OCI-LY7 (cell line): Measurements from ENCODE around the gene GYS2. TPM values are rescaled to one million over a fixed set of nuclear protein-coding genes. Genes with fewer than 3 reads are reported as not detected.

Experiments used
- BruUV-seq: library from RNA; stranded (reverse); fragments of 400-500 nt; replicated peaks from 2 replicates; lab custom pipeline; 2021; lab: Mats Ljungman, UMichigan
- CTCF ChIA-PET: fragments of 300-600 bp; sonication (Branson Sonifier 250); formaldehyde crosslinking; loops from one replicate; lab custom pipeline; 2022; ENCODE audit warnings: antibody characterized with exemption; ENCODE audit not compliant: unreplicated experiment; lab: Charles Lee
- POLR2A ChIA-PET: fragments of 300-600 bp; sonication (Branson Sonifier 250); formaldehyde crosslinking; loops from one replicate; lab custom pipeline; 2022; ENCODE audit warnings: antibody characterized with exemption; lab: Charles Lee
- DNase-seq: peaks from one replicate; pipeline ENCODE4 v3.0.0-alpha.2; 2015; ENCODE audit warnings: low spot score
- H2AFZ ChIP-seq: fragments of 200-600 bp; sonication (generic), shearing (Covaris generic); 2 replicates; pipeline ENCODE4 v1.6.1; 2014; ENCODE audit warnings: mild to moderate bottlenecking, antibody characterized with exemption, low read length, moderate library complexity
- H3K27ac ChIP-seq: fragments of 200-600 bp; sonication (generic); 2 replicates; pipeline ENCODE4 v1.5.1; 2014; ENCODE audit warnings: mixed run types, low read depth, mild to moderate bottlenecking, moderate library complexity, low read length, inconsistent platforms; ENCODE audit not compliant: poor library complexity, severe bottlenecking
- H3K36me3 ChIP-seq: fragments of 200-600 bp; sonication (generic); 2 replicates; pipeline ENCODE4 v1.6.1; 2014; ENCODE audit warnings: mild to moderate bottlenecking, antibody characterized with exemption, low read length, moderate library complexity, mixed read lengths; ENCODE audit not compliant: insufficient read depth
- H3K4me1 ChIP-seq: fragments of 200-600 bp; sonication (generic); 2 replicates; pipeline ENCODE4 v1.5.1; 2014; ENCODE audit warnings: mild to moderate bottlenecking, low read length; ENCODE audit not compliant: insufficient read depth, poor library complexity, severe bottlenecking
- H3K4me2 ChIP-seq: fragments of 200-600 bp; sonication (generic); 2 replicates; pipeline ENCODE4 v1.6.1; 2014; ENCODE audit warnings: mild to moderate bottlenecking, low read length
- H3K4me3 ChIP-seq: fragments of 200-600 bp; sonication (generic); 2 replicates; pipeline ENCODE4 v1.5.1; 2014; ENCODE audit warnings: mild to moderate bottlenecking, low read depth, low read length; ENCODE audit not compliant: poor library complexity, severe bottlenecking
- H3K79me2 ChIP-seq: fragments of 200-600 bp; sonication (generic); 2 replicates; pipeline ENCODE4 v1.6.1; 2016; ENCODE audit warnings: low read depth, mild to moderate bottlenecking, low read length, moderate library complexity, mixed read lengths; ENCODE audit not compliant: insufficient read depth
- H3K9me2 ChIP-seq: fragments of 200-600 bp; sonication (generic); 2 replicates; pipeline ENCODE4 v1.6.1; 2016; ENCODE audit warnings: mild to moderate bottlenecking, low read length, mixed read lengths; ENCODE audit not compliant: insufficient read depth
- H3K9me3 ChIP-seq: fragments of 200-600 bp; sonication (generic); 2 replicates; pipeline ENCODE4 v1.6.1; 2014; ENCODE audit warnings: mild to moderate bottlenecking, mixed run types, low read length, mixed read lengths
- H4K20me1 ChIP-seq: fragments of 200-600 bp; sonication (generic); 2 replicates; pipeline ENCODE4 v1.6.1; 2014; ENCODE audit warnings: mild to moderate bottlenecking, antibody characterized with exemption, low read length, moderate library complexity, mixed read lengths; ENCODE audit not compliant: insufficient read depth
- CTCF ChIP-seq: fragments of 200-600 bp; sonication (generic); conservative IDR thresholded peaks from 2 replicates; pipeline ENCODE4 v1.5.1; 2014; ENCODE audit warnings: mild to moderate bottlenecking, antibody characterized with exemption, low read length, moderate library complexity, mixed read lengths
- EZH2phosphoT487 ChIP-seq: fragments of 200-600 bp; sonication (generic); IDR thresholded peaks from 2 replicates; pipeline ENCODE4 v1.6.1; 2018; ENCODE audit warnings: low read depth, borderline replicate concordance, mild to moderate bottlenecking, mixed run types, antibody characterized with exemption, low read length, moderate library complexity, mixed read lengths
- intact Hi-C: fragments of 100-400 bp; cut with micrococcal nuclease; formaldehyde crosslinking; loops from one replicate; pipeline ENCODE4 v1.10.0; 2022; ENCODE audit not compliant: unreplicated experiment
- total RNA-seq, 2 experiments: library from RNA; depleted of rRNA in 1 of 2; stranded (reverse); fragments of >200 nt in 1 of 2; shearing (Covaris generic) in 1 of 2; gene quantifications; 2 replicates each; pipeline ENCODE4 v1.2.3, GENCODE V29; 2014 to 2022

Gene GYS2
- total RNA-seq, 2 experiments from 2014 or later = not detected

- Histone ChIP-seq H3K79me2 (no peaks in the 10 kb centered on the region), H3K36me3 (no peaks in the 10 kb centered on the region), H2AFZ (no peak overlapping the region), H3K4me3 (no peak overlapping the region), H3K4me2 (no peak overlapping the region), H3K27ac (no peak overlapping the region), H3K9me2 (no peaks in the 10 kb centered on the region), H3K4me1 (no peaks in the 10 kb centered on the region), H4K20me1 (no peaks in the 10 kb centered on the region), H3K9me3 (no peaks in the 10 kb centered on the region)
- no TSS peak for BruUV-seq
- CTCF ChIA-PET = no interaction called here
- TF ChIP-seq EZH2phosphoT487 (no peak), CTCF (no peak)
- DNase-seq = no peak
- intact Hi-C loops = no loop called here
- POLR2A ChIA-PET = interaction anchor here (0.5 to 1.1 kb wide), 3 partner anchors 8 to 934 kb away, joined by 3 to 4 read pairs (median 3); no protein-coding TSS in a partner anchor
These were observed 36.5 kb downstream of the GYS2 start for GRCh38 chr12:21568115-21568514.

- POLR2A ChIA-PET = interaction anchor here (1.2 kb wide), 1 partner anchor 32 kb away, joined by 3 read pairs; no protein-coding TSS in a partner anchor
- no peak overlapping the region for H3K4me3 ChIP-seq
These were observed 37.7 kb downstream of the GYS2 start for GRCh38 chr12:21566907-21567394.

More at GRCh38 chr12:21566907-21567394, 37.7 kb downstream of the GYS2 start:
- TF ChIP-seq EZH2phosphoT487 (no peak), CTCF (no peak)
- intact Hi-C loops = no loop called here
- H3K27ac ChIP-seq = no peak overlapping the region
- DNase-seq = no peak
- H3K9me2 ChIP-seq = no peaks in the 10 kb centered on the region
- no peaks in the 10 kb centered on the region for H3K4me1 ChIP-seq
- CTCF ChIA-PET = no interaction called here
- no peaks in the 10 kb centered on the region for H3K79me2 ChIP-seq
- no peaks in the 10 kb centered on the region for H3K9me3 ChIP-seq
- H2AFZ ChIP-seq = no peak overlapping the region
- no peaks in the 10 kb centered on the region for H3K36me3 ChIP-seq
- no TSS peak for BruUV-seq
- H4K20me1 ChIP-seq = no peaks in the 10 kb centered on the region
- H3K4me2 ChIP-seq = no peak overlapping the region
